HTERT RPE-1 (cell line): ENCODE data around the gene ENPEP.
"Not testable (repeated sequence)": the region's sequence is repeated elsewhere in the genome, so short reads cannot be mapped to it uniquely, and the experiment has no call there.

Experiments
- in situ Hi-C: fragments of 300-500 bp; cut with MboI; formaldehyde crosslinking; loops from 4 replicates; pipeline ENCODE4 v1.14.3; 2020; ENCODE audit warnings: low sequenced_read_pairs

Gene ENPEP

DNA sequence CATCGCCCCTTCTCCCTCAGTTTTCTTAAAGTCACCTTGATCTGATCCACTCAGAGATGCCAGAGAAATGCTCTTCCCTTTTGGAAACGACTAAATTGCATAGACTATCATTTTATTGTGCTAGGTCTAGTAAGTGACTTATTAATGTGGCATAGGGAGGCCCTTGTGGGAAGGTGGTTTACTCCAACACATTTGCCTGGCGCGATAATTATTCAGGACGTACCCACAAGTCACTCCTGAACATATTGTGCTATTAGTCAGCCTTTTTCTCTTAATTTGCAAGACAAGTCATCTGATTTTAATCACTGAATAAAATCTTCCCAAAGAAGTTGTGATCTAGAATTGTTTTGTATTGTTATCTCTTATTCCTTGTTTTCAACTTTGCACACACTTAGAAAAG lies 7.6 kb downstream of the ENPEP start:
- in situ Hi-C loops, result no loop called here

DNA sequence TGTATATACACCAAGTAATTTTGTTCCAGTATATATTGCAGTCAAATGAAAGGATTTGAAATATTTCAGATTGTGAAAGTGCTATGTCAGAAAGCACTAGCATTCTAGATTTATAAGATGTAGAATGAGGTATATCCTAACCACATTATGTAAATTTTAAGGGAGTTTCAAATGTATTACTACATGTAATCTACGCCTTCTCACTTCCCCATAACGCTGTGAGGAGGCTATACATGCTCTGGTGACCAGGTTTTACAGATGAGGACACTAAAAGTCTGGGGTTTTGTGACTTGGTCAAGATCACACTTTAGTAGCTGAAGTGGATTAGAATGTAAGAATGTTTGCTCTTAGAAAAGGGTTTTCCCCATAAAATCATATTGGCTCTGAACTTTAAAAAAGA lies 8.1 kb downstream of the ENPEP start:
- in situ Hi-C loops, result no loop called here

DNA sequence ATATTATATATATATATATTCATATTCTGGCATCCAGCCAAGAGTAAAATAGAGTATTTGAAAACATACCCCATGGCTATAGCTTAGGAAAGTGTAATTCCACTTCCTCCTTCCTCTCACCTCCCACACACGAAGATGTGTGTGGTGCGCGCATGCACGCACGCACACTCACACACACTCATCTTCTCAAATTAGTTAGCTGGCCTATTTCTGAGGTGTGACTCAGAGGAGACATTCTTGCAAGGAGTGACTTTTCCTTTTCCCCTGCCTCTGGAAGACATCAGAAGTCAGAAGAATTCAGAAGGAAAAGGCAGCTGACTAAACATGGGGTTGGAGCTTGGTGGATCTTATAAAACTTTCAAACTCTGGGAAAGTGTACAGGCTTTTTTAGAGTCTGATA lies 8.8 kb downstream of the ENPEP start:
- in situ Hi-C loops, result no loop called here

- in situ Hi-C loops, result no loop called here
Observed at GRCh38 chr4:110485452-110485851, 9.5 kb downstream of the ENPEP start.

DNA sequence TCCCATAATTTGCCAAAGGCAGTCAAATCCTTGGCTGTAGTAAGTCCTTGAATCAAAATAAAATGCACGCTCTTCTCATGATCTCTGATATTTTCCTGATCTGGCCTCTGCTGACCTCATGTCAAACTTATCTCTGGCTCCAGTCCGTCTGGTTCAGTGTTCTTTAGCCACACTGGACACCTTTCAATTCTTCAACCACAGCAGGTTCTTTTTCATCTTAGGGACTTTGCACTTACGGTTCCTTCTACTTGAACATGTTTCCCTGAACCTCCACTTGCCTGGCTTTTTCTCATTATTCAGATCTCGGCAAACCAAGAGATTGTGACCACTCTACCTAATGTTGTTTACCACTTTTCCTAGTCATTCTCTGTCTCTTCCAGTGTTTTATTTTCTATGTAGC lies 10.3 kb downstream of the ENPEP start:
- in situ Hi-C loops, result no loop called here

DNA sequence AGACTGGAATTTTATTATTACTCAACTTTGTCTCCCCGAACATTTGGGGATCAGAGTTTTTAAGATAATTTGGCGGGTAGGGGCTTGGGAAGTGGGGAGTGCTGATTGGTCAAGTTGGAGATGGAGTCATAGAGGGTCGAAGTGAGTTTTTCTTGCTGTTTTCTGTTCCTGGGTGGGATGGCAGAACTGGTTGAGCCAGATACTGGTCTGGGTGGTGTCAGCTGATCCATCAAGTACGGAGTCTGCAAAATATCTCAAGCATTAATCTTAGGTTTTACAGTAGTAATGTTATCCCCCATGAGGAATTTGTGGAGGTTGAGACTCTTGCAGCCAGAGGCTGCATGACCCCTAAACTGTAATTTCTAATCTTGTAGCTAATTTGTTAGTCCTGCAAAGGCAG lies 10.9 kb downstream of the ENPEP start:
- in situ Hi-C loops, result not testable (repeated sequence)

GRCh38 chr4:110487873-110488272 lies 11.9 kb downstream of the ENPEP start:
- in situ Hi-C loops, result no loop called here

DNA sequence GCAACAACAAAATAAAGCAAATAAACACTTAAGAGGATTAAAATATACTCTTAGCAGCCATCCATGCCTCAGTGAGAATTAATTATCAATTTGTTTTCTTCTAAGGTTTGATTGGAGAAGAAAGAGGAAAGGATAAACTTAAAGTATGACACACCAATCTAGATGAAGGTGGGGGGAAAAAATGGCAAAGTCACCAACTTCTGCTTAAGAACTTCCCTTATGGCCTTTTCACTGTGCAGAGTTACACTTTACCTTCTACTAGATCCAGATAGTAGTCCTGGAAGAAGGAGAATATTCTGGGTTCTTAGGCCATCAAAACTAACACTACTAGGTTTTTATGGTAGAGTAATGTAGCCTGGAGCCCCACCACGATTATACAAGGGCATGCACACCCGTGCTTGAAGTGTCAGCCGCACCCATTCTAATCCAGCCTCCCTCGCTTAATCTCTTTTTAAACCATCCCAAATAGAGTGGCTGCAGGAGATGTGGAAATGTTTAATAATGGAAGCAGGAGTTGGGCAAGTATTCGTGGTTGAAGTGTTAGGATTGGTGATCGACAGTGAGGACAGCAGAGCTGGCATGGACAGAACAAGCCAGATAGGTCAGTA lies 14.1 kb downstream of the ENPEP start:
- in situ Hi-C loops, result no loop called here

DNA sequence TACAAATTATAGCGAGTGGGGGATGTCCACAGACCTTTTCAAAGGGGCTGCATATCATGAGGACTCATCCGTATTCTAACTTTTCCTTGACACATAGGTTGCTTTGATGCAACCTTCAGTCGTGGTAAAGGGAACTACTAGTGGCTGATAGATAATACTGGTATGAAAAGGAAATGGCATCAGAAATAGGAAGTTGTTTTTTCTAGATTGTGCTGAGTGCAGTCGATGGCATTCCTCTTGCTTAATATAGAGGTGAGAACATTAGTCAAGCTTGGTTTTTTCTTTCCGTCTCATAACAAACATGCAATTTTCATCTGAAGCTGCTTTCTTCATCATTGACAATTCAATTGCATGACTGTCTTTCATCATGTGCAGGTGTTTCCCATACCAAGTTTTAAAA lies 16.6 kb downstream of the ENPEP start:
- in situ Hi-C loops, result no loop called here

- in situ Hi-C loops, result no loop called here
Observed at GRCh38 chr4:110493520-110493919, 17.6 kb downstream of the ENPEP start.

DNA sequence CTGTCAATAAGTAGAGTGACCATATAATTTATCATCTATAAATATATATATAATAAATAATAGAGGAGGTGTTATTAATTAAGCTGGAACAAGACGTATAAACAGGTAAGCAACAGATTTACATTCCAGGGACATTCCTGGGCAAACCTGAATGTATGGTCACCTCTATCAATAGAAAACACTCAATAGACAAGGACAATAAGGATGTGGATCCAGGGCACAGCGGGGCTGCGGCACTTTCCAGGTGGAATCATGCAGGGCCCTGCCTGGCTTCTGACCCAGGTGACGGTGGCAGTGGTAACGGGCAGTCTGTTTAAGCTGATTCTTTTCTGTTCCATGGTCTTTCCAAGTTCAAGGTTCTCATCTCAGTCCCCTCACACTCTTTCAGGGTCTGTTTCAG lies 22.5 kb downstream of the ENPEP start:
- in situ Hi-C loops, result no loop called here

- in situ Hi-C loops, result no loop called here
Observed at GRCh38 chr4:110499126-110499525, 23.2 kb downstream of the ENPEP start.

DNA sequence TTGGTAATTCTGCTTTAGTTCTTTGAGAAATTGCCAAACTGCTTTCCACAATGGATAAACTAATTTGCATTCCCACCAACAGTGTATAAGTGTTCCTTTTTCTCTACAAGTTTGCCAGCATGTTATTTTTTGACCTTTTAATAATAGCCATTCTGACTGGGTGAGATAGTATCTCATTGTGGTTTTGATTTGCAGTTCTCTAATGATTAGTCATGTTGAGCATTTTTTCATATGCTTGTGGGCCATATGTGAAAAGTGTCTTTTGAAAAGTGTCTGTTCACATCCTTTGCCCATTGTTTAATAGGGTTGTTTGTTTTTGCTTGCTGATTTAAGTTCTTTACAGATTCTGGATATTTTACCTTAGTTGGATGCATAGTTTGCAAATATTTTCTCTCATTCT lies 25.9 kb downstream of the ENPEP start:
- in situ Hi-C loops, result loop anchor here (25.0 kb wide), 1 partner anchor 490 kb away; no protein-coding TSS in a partner anchor

DNA sequence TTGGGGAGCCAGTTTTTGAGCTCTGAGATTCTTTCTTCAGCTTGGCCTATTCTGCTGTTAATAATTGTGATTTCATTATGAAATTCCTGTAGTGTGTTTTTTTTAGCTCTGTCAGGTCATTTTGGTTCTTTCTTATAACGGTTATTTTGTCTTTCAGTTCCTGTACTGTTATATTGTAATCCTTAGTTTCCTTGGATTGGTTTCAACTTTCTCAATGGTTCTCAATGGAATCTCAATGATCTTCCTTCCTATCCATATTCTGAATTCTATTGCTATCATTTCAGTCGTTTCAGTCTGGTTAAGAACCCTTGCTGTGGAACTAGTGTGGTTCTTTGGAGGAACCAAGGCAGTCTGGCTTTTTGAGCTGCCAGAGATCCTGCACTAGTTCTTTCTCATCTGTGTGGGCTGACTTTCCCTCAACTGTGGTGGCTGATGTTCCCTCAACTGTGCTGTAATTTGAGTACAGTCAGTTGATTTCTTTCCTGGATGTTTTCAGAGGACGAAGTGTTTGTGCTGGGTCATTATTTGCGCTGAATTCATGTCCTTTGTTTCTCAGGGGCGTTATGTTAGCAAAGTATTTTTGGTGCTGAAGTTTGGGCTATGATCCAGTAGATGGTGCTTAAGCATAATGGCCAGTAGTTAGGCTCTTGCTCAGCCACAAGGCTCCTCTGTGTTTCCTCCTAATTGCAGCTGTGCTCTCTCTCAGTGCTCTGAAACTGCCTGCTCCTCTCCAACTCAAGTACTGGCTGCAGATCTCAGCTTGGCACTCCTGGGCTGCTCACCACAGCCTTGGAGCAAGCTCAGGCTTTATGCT lies 27.5 kb downstream of the ENPEP start:
- in situ Hi-C loops, result loop anchor here (25.0 kb wide), 1 partner anchor 491 kb away; no protein-coding TSS in a partner anchor

DNA sequence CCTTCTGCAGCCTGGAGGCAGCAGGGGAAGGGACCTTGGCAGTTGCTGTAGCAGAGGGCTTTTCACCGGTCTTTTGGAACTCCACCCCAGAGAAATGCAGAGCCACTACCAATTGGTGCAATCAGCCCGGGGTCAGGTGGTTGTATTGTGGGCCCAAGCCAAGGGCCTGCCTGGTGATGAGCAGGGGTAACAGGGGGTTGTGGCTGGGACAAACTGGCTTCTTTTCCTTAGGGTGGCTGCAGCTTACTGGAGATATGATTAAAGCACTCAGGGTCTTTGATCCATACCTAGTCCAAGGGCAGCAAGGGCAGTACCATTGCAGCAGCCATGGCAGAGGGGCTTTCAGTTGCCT lies 28.1 kb downstream of the ENPEP start:
- in situ Hi-C loops, result loop anchor here (25.0 kb wide), 1 partner anchor 492 kb away; no protein-coding TSS in a partner anchor

GRCh38 chr4:110505440-110505839 lies 29.5 kb downstream of the ENPEP start:
- in situ Hi-C loops, result loop anchor here (25.0 kb wide), 1 partner anchor 493 kb away; no protein-coding TSS in a partner anchor

- in situ Hi-C loops, result loop anchor here (25.0 kb wide), 1 partner anchor 497 kb away; no protein-coding TSS in a partner anchor
Observed at GRCh38 chr4:110508827-110509710, 33.1 kb downstream of the ENPEP start.

DNA sequence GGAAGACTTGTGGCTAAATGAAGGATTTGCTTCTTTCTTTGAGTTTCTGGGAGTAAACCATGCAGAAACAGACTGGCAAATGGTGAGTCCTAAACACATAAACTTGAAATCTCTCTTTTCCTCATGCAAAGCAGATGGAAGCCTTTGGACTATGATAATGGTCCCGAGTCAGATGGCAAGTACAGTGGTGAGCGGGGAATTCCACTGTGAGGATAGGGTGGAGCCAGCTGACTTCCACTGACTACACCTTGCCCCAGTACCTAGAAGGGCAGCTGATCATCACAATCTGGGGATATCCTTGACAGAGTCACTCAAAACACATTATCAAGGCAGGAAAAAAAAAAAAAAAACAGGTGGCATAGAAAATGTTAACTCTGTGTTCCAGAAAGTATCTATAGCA lies 34.3 kb downstream of the ENPEP start:
- in situ Hi-C loops, result loop anchor here (25.0 kb wide), 1 partner anchor 498 kb away; no protein-coding TSS in a partner anchor

- in situ Hi-C loops, result loop anchor here (25.0 kb wide), 1 partner anchor 499 kb away; no protein-coding TSS in a partner anchor
Observed at GRCh38 chr4:110510955-110511544, 35.1 kb downstream of the ENPEP start.

GRCh38 chr4:110512901-110513300 lies 36.9 kb downstream of the ENPEP start:
- in situ Hi-C loops, result loop anchor here (25.0 kb wide), 1 partner anchor 501 kb away; no protein-coding TSS in a partner anchor
